GM10847 (cell line): ENCODE results near the gene KCTD7.

Experiments
- POLR2A ChIP-seq: IDR thresholded peaks from 2 replicates; pipeline ENCODE4 v1.6.1; 2011; ENCODE audit not compliant: insufficient read length; ENCODE audit errors: extremely low read depth

The KCTD7 gene

GRCh38 chr7:66630531-66630930 lies 1.9 kb downstream of the KCTD7 start:
- no peak for TF ChIP-seq POLR2A

GRCh38 chr7:66631471-66631870 lies 2.8 kb downstream of the KCTD7 start:
- no peak for TF ChIP-seq POLR2A

- no peak for TF ChIP-seq POLR2A
These were observed 6.1 kb downstream of the KCTD7 start for GRCh38 chr7:66634816-66635215.

- TF ChIP-seq POLR2A = no peak
These were observed 9.8 kb downstream of the KCTD7 start for GRCh38 chr7:66638309-66639099.

GRCh38 chr7:66639773-66640172 lies 11.1 kb downstream of the KCTD7 start:
- TF ChIP-seq POLR2A = no peak

- no peak for TF ChIP-seq POLR2A
These were observed 12.3 kb downstream of the KCTD7 start for GRCh38 chr7:66640802-66641525.

- TF ChIP-seq POLR2A = no peak
These were observed 12.8 kb downstream of the KCTD7 start for GRCh38 chr7:66641526-66641871.

- TF ChIP-seq POLR2A = no peak
These were observed 13.5 kb downstream of the KCTD7 start for GRCh38 chr7:66642186-66642585.

GRCh38 chr7:66642932-66643331 lies 14.3 kb downstream of the KCTD7 start:
- no peak for TF ChIP-seq POLR2A

- no peak for TF ChIP-seq POLR2A
These were observed 14.7 kb downstream of the KCTD7 start for GRCh38 chr7:66643395-66643794.

GRCh38 chr7:66654275-66655112 lies 25.8 kb downstream of the KCTD7 start:
- TF ChIP-seq POLR2A = peak; percentile 86

- TF ChIP-seq POLR2A = no peak
These were observed 29.1 kb downstream of the KCTD7 start for GRCh38 chr7:66657798-66658197.

GRCh38 chr7:66662646-66663264 lies 34.1 kb downstream of the KCTD7 start:
- TF ChIP-seq POLR2A = no peak

- no peak for TF ChIP-seq POLR2A
These were observed 36.1 kb downstream of the KCTD7 start for GRCh38 chr7:66664590-66665293.
